Measurements from ENCODE around the gene PPIL3. TPM values are rescaled to one million over a fixed set of nuclear protein-coding genes. Genes with fewer than 3 reads are reported as not detected.
A peak's percentile ranks its signal among the peaks of the same experiment; 100 is the strongest.
"Not testable (repeated sequence)": the region's sequence is repeated elsewhere in the genome, so short reads cannot be mapped to it uniquely, and the experiment has no call there.

Gene PPIL3
- total RNA-seq, 4 donors from 2014 or later, result 10.5 to 26.4 (median 19.5) TPM

- Histone ChIP-seq H3K36me3 (peaks cover 0 to 70% (median 0%) of the 10 kb centered on the region in 3 donors), H3K27me3 (no peaks in the 10 kb centered on the region), H3K9me3 (no peaks in the 10 kb centered on the region), H3K4me3 (no peak overlapping the region), H3K4me1 (no peaks in the 10 kb centered on the region), H3K27ac (no peak overlapping the region)
- TF ChIP-seq, protein P1, sequence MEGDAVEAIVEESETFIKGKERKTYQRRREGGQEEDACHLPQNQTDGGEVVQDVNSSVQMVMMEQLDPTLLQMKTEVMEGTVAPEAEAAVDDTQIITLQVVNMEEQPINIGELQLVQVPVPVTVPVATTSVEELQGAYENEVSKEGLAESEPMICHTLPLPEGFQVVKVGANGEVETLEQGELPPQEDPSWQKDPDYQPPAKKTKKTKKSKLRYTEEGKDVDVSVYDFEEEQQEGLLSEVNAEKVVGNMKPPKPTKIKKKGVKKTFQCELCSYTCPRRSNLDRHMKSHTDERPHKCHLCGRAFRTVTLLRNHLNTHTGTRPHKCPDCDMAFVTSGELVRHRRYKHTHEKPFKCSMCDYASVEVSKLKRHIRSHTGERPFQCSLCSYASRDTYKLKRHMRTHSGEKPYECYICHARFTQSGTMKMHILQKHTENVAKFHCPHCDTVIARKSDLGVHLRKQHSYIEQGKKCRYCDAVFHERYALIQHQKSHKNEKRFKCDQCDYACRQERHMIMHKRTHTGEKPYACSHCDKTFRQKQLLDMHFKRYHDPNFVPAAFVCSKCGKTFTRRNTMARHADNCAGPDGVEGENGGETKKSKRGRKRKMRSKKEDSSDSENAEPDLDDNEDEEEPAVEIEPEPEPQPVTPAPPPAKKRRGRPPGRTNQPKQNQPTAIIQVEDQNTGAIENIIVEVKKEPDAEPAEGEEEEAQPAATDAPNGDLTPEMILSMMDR (IDR thresholded peaks at IDR 0.05), result no peak
- no peak for DNase-seq
Measured at GRCh38 chr2:200909958-200910357, 21.1 kb upstream of the PPIL3 start.

- H3K27me3 ChIP-seq, result no peaks in the 10 kb centered on the region
- peak; percentile 49 to 86 (median 79) for DNase-seq
- TF ChIP-seq, protein P1 (IDR thresholded peaks at IDR 0.05), result peak in 5 of 6 experiments; percentile 35 to 78 (median 75)
- TF ChIP-seq POLR2A (IDR thresholded peaks at IDR 0.05), result no peak
- peak overlapping the region in 1 of 4 donors; percentile 12 for H3K27ac ChIP-seq
- H3K4me1 ChIP-seq, result no peaks in the 10 kb centered on the region
- peaks cover 0 to 53% (median 0%) of the 10 kb centered on the region in 3 donors for H3K36me3 ChIP-seq
- H3K4me3 ChIP-seq, result no peak overlapping the region
- H3K9me3 ChIP-seq, result no peaks in the 10 kb centered on the region
Measured at GRCh38 chr2:200905618-200906296, 16.9 kb upstream of the PPIL3 start.

- Histone ChIP-seq H3K4me3 (no peak overlapping the region), H3K36me3 (peaks cover 0 to 66% (median 0%) of the 10 kb centered on the region in 3 donors)
Measured at GRCh38 chr2:200901459-200902072, 12.7 kb upstream of the PPIL3 start.

GRCh38 chr2:200899482-200899881, 10.6 kb upstream of the PPIL3 start:
- DNase-seq, result no peak
- no peaks in the 10 kb centered on the region for H3K9me3 ChIP-seq
- H3K36me3 ChIP-seq, result peaks cover 0 to 78% (median 3%) of the 10 kb centered on the region in 3 donors
- no peaks in the 10 kb centered on the region for H3K4me1 ChIP-seq
- no peak for TF ChIP-seq POLR2A (IDR thresholded peaks at IDR 0.05)
- TF ChIP-seq, protein P1 (IDR thresholded peaks at IDR 0.05), result no peak
- H3K27me3 ChIP-seq, result no peaks in the 10 kb centered on the region
- H3K27ac ChIP-seq, result no peak overlapping the region
- H3K4me3 ChIP-seq, result no peak overlapping the region

More at GRCh38 chr2:200901459-200902072, 12.7 kb upstream of the PPIL3 start:
- H3K27ac ChIP-seq, result no peak overlapping the region
- H3K27me3 ChIP-seq, result no peaks in the 10 kb centered on the region
- no peaks in the 10 kb centered on the region for H3K4me1 ChIP-seq
- TF ChIP-seq, protein P1 (IDR thresholded peaks at IDR 0.05), result peak; percentile 66 to 94 (median 89)
- no peak for TF ChIP-seq POLR2A (IDR thresholded peaks at IDR 0.05)
- no peaks in the 10 kb centered on the region for H3K9me3 ChIP-seq
- peak in 2 of 3 donors; percentile 75 to 87 for DNase-seq

DNA sequence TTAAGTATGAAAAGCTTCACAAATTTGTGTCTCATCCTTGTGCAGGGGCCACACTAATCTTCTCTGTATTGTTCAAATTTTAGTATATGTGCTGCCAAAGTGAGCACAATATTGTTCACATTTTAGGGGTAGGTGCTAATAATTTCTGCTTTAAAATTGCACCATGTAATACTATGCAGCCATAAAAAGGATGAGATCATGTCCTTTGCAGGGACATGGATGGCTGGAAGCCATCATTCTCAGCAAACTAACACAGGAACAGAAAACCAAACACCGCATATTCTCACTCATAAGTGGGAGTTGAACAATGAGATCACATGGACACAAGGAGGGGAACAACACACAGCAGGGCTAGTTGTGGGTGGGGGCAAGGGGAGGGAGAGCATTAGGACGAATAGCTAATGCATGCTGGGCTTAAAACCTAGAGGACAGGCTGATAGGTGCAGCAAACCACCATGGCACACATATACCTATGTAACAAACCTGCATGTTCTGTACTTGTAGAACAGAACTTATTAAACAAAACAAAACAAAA, 7.1 kb downstream of the PPIL3 start:
- not testable (repeated sequence) for H3K27me3 ChIP-seq, H3K4me3 ChIP-seq, H3K4me1 ChIP-seq, H3K9me3 ChIP-seq, DNase-seq, H3K27ac ChIP-seq
- peaks cover 0 to 76% (median 0%) of the 10 kb centered on the region in 3 donors for H3K36me3 ChIP-seq

GRCh38 chr2:200878289-200878880, 10.5 kb downstream of the PPIL3 start:
- H3K36me3 ChIP-seq, result peaks cover 0 to 87% (median 0%) of the 10 kb centered on the region in 3 donors
- no peak for TF ChIP-seq POLR2A (IDR thresholded peaks at IDR 0.05)
- TF ChIP-seq, protein P1 (IDR thresholded peaks at IDR 0.05), result no peak
- no peak overlapping the region for H3K4me3 ChIP-seq
- no peaks in the 10 kb centered on the region for H3K27me3 ChIP-seq
- DNase-seq, result no peak
- H3K27ac ChIP-seq, result no peak overlapping the region
- no peaks in the 10 kb centered on the region for H3K9me3 ChIP-seq
- H3K4me1 ChIP-seq, result peaks cover 0 to 4% (median 0%) of the 10 kb centered on the region in 4 donors
